Measurements from ENCODE around the gene FTO.

Gene FTO

DNA sequence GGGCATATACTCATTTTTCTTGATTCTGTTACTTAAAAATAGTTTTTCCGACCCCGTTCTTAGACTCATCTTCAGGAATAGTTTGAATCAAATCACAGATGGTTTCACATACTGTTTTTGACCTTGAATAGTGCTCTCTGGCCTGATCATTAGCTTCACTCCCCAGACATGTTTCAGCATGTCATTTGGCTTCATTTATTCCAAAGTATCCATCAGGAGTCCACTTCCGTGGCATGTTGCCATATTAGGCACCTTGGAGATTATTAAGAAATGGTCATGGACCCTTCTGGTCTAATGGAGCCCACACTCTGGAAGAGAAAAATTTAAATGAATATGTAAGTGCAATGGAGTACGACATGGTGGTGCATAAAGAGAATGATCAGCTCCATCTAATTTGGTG, 222.3 kb downstream of the FTO start:
- no peak overlapping the region for H2AFZ ChIP-seq
- H3K27me3 ChIP-seq (ENCODE audit: control insufficient read depth, insufficient read depth, low read length): no peaks in the 10 kb centered on the region
- H3K27ac ChIP-seq: no peak overlapping the region
- H3K4me2 ChIP-seq (ENCODE audit: low read length): no peak overlapping the region
- TF ChIP-seq, protein P1, sequence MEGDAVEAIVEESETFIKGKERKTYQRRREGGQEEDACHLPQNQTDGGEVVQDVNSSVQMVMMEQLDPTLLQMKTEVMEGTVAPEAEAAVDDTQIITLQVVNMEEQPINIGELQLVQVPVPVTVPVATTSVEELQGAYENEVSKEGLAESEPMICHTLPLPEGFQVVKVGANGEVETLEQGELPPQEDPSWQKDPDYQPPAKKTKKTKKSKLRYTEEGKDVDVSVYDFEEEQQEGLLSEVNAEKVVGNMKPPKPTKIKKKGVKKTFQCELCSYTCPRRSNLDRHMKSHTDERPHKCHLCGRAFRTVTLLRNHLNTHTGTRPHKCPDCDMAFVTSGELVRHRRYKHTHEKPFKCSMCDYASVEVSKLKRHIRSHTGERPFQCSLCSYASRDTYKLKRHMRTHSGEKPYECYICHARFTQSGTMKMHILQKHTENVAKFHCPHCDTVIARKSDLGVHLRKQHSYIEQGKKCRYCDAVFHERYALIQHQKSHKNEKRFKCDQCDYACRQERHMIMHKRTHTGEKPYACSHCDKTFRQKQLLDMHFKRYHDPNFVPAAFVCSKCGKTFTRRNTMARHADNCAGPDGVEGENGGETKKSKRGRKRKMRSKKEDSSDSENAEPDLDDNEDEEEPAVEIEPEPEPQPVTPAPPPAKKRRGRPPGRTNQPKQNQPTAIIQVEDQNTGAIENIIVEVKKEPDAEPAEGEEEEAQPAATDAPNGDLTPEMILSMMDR (IDR thresholded peaks at IDR 0.05): no peak
- no peaks in the 10 kb centered on the region for H3K9me3 ChIP-seq (ENCODE audit: control insufficient read depth, low read length)
- no peak overlapping the region for H3K9ac ChIP-seq
- no peaks in the 10 kb centered on the region for H3K79me2 ChIP-seq
- no peaks in the 10 kb centered on the region for H3K4me1 ChIP-seq
- no peak overlapping the region for H3K4me3 ChIP-seq (ENCODE audit: low read depth, low read length)
- H3K36me3 ChIP-seq (ENCODE audit: control insufficient read depth, insufficient read depth, low read length): no peaks in the 10 kb centered on the region

DNA sequence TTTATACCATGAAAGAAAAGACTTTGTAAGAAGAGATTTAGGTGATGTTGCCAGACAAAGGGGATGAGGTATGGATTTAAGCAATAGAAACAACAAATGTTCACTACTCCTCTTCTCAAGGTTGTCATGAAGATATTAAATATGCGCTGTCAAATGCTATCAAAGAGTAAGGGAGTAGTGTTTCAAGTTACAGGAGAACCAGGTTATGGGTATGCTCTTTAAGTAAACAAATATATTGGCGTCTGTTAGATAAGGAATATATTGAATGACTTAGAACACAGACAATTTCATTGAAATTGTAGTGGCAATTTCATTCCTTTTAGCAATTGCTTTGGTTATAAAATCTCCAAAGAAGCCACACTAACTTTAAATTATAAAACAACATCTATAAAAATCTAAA, 229.0 kb downstream of the FTO start:
- H2AFZ ChIP-seq: no peak overlapping the region
- no peaks in the 10 kb centered on the region for H3K9me3 ChIP-seq (ENCODE audit: control insufficient read depth, low read length)
- no peak overlapping the region for H3K27ac ChIP-seq
- no peaks in the 10 kb centered on the region for H3K27me3 ChIP-seq (ENCODE audit: control insufficient read depth, insufficient read depth, low read length)
- TF ChIP-seq, protein P1 (IDR thresholded peaks at IDR 0.05): no peak
- no peaks in the 10 kb centered on the region for H3K4me1 ChIP-seq
- no peaks in the 10 kb centered on the region for H3K36me3 ChIP-seq (ENCODE audit: control insufficient read depth, insufficient read depth, low read length)
- H3K9ac ChIP-seq: no peak overlapping the region
- H3K79me2 ChIP-seq: peaks cover 3% of the 10 kb centered on the region
- H3K4me3 ChIP-seq (ENCODE audit: low read depth, low read length): no peak overlapping the region
- no peak overlapping the region for H3K4me2 ChIP-seq (ENCODE audit: low read length)

DNA sequence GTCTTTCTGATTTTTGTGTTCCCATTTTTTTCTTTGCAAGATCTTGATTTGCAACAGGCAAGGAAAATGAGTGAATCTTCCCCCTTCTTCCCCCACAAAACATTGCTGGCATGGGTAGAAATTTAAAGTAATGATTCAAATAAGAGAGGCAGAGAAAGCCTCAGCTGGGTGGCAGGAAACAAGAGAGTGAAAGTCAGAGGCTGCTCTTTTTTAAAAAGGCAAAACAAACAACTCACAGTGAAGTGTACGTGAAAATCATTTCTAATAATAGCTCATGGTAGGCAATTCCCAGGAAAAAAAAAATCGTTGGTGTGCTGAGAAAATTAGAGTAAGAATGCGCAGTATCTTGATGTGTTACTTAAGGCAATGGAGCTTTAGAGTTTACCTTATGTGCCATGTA, 229.5 kb downstream of the FTO start:
- no peak overlapping the region for H3K9ac ChIP-seq
- H3K36me3 ChIP-seq (ENCODE audit: control insufficient read depth, insufficient read depth, low read length): no peaks in the 10 kb centered on the region
- H3K27ac ChIP-seq: no peak overlapping the region
- no peak overlapping the region for H3K4me3 ChIP-seq (ENCODE audit: low read depth, low read length)
- no peaks in the 10 kb centered on the region for H3K4me1 ChIP-seq
- no peak overlapping the region for H3K4me2 ChIP-seq (ENCODE audit: low read length)
- TF ChIP-seq, protein P1 (IDR thresholded peaks at IDR 0.05): no peak
- H3K79me2 ChIP-seq: peaks cover 3% of the 10 kb centered on the region
- H2AFZ ChIP-seq: no peak overlapping the region
- H3K9me3 ChIP-seq (ENCODE audit: control insufficient read depth, low read length): no peaks in the 10 kb centered on the region
- no peaks in the 10 kb centered on the region for H3K27me3 ChIP-seq (ENCODE audit: control insufficient read depth, insufficient read depth, low read length)

DNA sequence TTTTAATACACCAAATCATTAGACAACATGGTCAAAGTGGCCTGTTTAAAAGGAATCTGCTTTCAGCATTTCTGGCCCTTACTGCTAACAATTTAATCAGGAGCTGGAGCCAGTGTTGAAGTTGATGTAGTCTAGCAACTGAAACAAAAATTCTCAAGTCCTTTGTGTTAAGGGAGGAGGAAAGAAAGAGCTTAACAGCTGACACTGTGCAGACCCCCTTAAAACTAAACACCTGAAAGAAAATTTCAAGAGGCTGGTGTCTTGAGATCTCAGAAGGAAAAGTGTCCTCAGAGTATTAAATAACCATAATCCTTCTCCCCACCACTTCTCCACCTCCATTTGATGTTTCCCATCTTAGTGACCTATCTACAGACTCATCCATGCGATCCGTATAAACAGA, 232.1 kb downstream of the FTO start:
- TF ChIP-seq, protein P1 (IDR thresholded peaks at IDR 0.05): no peak

GRCh38 chr16:53936529-53936928, 232.6 kb downstream of the FTO start:
- Histone ChIP-seq H3K9ac (no peak overlapping the region), H3K36me3 (ENCODE audit: control insufficient read depth, insufficient read depth, low read length) (no peaks in the 10 kb centered on the region), H3K79me2 (peaks cover 3% of the 10 kb centered on the region), H3K4me1 (no peaks in the 10 kb centered on the region), H3K4me3 (ENCODE audit: low read depth, low read length) (no peak overlapping the region), H2AFZ (no peak overlapping the region), H3K27ac (no peak overlapping the region), H3K9me3 (ENCODE audit: control insufficient read depth, low read length) (no peaks in the 10 kb centered on the region), H3K4me2 (ENCODE audit: low read length) (no peak overlapping the region), H3K27me3 (ENCODE audit: control insufficient read depth, insufficient read depth, low read length) (no peaks in the 10 kb centered on the region)
- TF ChIP-seq, protein P1 (IDR thresholded peaks at IDR 0.05): no peak

More for the DNA sequence above, 232.1 kb downstream of the FTO start:
- Histone ChIP-seq H3K4me2 (ENCODE audit: low read length) (no peak overlapping the region), H3K36me3 (ENCODE audit: control insufficient read depth, insufficient read depth, low read length) (no peaks in the 10 kb centered on the region), H3K27me3 (ENCODE audit: control insufficient read depth, insufficient read depth, low read length) (no peaks in the 10 kb centered on the region), H3K4me3 (ENCODE audit: low read depth, low read length) (no peak overlapping the region), H2AFZ (no peak overlapping the region), H3K9ac (no peak overlapping the region), H3K27ac (no peak overlapping the region), H3K4me1 (no peaks in the 10 kb centered on the region), H3K9me3 (ENCODE audit: control insufficient read depth, low read length) (no peaks in the 10 kb centered on the region), H3K79me2 (peaks cover 3% of the 10 kb centered on the region)

Measured in parathyroid adenoma (tissue), 2 donors.